HG03457 (cell line): Measurements from ENCODE around the gene TUBAL3.

Source experiments
- ATAC-seq: cut with Tn5 transposase; IDR thresholded peaks from one replicate; pipeline ENCODE4 v1.9.1; 2021; ENCODE audit warnings: moderate number of reproducible peaks; ENCODE audit not compliant: unreplicated experiment

TUBAL3 gene

GRCh38 chr10:5343979-5344378 is 60.6 kb downstream of the TUBAL3 start:
- no peak for ATAC-seq

GRCh38 chr10:5343561-5343960 is 61.1 kb downstream of the TUBAL3 start:
- ATAC-seq: no peak
